Measurements from ENCODE around the gene HSPA8.

HSPA8 gene

GRCh38 chr11:123076484-123076883 is 14.5 kb upstream of the HSPA8 start:
- H3K27me3 ChIP-seq (ENCODE audit: control insufficient read depth, insufficient read depth, low read length): no peaks in the 10 kb centered on the region
- no peak overlapping the region for H3K4me3 ChIP-seq (ENCODE audit: low read depth, low read length)
- no peak overlapping the region for H3K27ac ChIP-seq
- no peaks in the 10 kb centered on the region for H3K4me1 ChIP-seq
- H3K4me2 ChIP-seq (ENCODE audit: low read length): no peak overlapping the region
- no peaks in the 10 kb centered on the region for H3K79me2 ChIP-seq
- no peak overlapping the region for H2AFZ ChIP-seq
- no peak overlapping the region for H3K9ac ChIP-seq
- TF ChIP-seq CTCF (IDR thresholded peaks at IDR 0.05): no peak
- no peaks in the 10 kb centered on the region for H3K9me3 ChIP-seq (ENCODE audit: control insufficient read depth, low read length)
- no peaks in the 10 kb centered on the region for H3K36me3 ChIP-seq (ENCODE audit: control insufficient read depth, insufficient read depth, low read length)

- H3K9ac ChIP-seq: no peak overlapping the region
- no peaks in the 10 kb centered on the region for H3K79me2 ChIP-seq
- no peak overlapping the region for H2AFZ ChIP-seq
- no peak for TF ChIP-seq CTCF (IDR thresholded peaks at IDR 0.05)
- H3K4me2 ChIP-seq (ENCODE audit: low read length): no peak overlapping the region
- no peaks in the 10 kb centered on the region for H3K9me3 ChIP-seq (ENCODE audit: control insufficient read depth, low read length)
- no peaks in the 10 kb centered on the region for H3K27me3 ChIP-seq (ENCODE audit: control insufficient read depth, insufficient read depth, low read length)
- H3K27ac ChIP-seq: no peak overlapping the region
- no peaks in the 10 kb centered on the region for H3K36me3 ChIP-seq (ENCODE audit: control insufficient read depth, insufficient read depth, low read length)
- H3K4me1 ChIP-seq: no peaks in the 10 kb centered on the region
- no peak overlapping the region for H3K4me3 ChIP-seq (ENCODE audit: low read depth, low read length)
Measured at GRCh38 chr11:123073343-123074057, 11.6 kb upstream of the HSPA8 start.

GRCh38 chr11:123072762-123073161 is 10.8 kb upstream of the HSPA8 start:
- no peaks in the 10 kb centered on the region for H3K4me1 ChIP-seq
- no peak overlapping the region for H2AFZ ChIP-seq
- no peaks in the 10 kb centered on the region for H3K79me2 ChIP-seq
- H3K27ac ChIP-seq: no peak overlapping the region
- TF ChIP-seq CTCF (IDR thresholded peaks at IDR 0.05): no peak
- H3K9ac ChIP-seq: no peak overlapping the region
- H3K9me3 ChIP-seq (ENCODE audit: control insufficient read depth, low read length): no peaks in the 10 kb centered on the region
- no peaks in the 10 kb centered on the region for H3K36me3 ChIP-seq (ENCODE audit: control insufficient read depth, insufficient read depth, low read length)
- peak overlapping the region; percentile 22 for H3K4me2 ChIP-seq (ENCODE audit: low read length)
- H3K27me3 ChIP-seq (ENCODE audit: control insufficient read depth, insufficient read depth, low read length): no peaks in the 10 kb centered on the region
- peak overlapping the region; percentile 40 for H3K4me3 ChIP-seq (ENCODE audit: low read depth, low read length)

- Histone ChIP-seq H3K27ac (no peak overlapping the region), H3K4me1 (no peaks in the 10 kb centered on the region), H3K9ac (no peak overlapping the region), H3K9me3 (ENCODE audit: control insufficient read depth, low read length) (no peaks in the 10 kb centered on the region), H2AFZ (no peak overlapping the region), H3K4me2 (ENCODE audit: low read length) (peak overlapping the region; percentile 22), H3K79me2 (no peaks in the 10 kb centered on the region), H3K27me3 (ENCODE audit: control insufficient read depth, insufficient read depth, low read length) (no peaks in the 10 kb centered on the region), H3K4me3 (ENCODE audit: low read depth, low read length) (peak overlapping the region; percentile 40), H3K36me3 (ENCODE audit: control insufficient read depth, insufficient read depth, low read length) (no peaks in the 10 kb centered on the region)
- no peak for TF ChIP-seq CTCF (IDR thresholded peaks at IDR 0.05)
Measured at GRCh38 chr11:123072332-123072761, 10.4 kb upstream of the HSPA8 start.

All from parathyroid adenoma (tissue), 2 donors.